HG02981 (cell line): Measurements from ENCODE around the gene APCDD1L.

Experiments used
- ATAC-seq: cut with Tn5 transposase; IDR thresholded peaks from one replicate; pipeline ENCODE4 v1.9.1; 2021; ENCODE audit warnings: mild to moderate bottlenecking, moderate library complexity; ENCODE audit not compliant: unreplicated experiment

Gene APCDD1L

DNA sequence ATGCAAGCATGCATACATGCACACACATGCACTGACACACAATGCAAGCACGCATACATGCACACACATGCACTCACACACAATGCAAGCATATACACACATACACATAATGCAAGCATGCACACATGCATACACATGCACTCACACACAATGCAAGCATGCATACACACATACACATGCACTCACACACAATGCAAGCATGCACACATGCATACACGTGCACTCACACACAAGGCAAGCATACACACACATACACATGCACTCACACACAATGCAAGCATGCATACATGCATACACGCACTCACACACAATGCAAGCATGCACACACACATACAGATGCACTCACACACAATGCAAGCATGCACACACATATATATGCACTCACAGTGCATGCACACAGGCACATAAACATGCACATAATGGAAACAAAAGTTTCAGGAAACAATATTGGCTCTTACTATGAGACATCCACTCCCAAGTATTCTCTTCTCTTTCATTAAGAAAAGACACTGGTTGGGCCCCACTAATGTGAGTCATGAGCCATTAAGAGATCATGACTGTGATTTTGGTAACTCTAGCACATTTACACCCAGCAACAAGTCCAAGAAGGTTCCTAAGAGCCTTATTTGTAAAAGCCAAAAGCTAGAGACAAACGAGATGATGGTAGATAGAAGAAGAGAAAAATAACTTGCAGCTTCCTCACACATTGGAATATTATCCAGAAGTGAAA is 22.2 kb downstream of the APCDD1L start:
- no peak for ATAC-seq

GRCh38 chr20:58492074-58492718 is 23.0 kb downstream of the APCDD1L start:
- ATAC-seq = no peak

GRCh38 chr20:58486207-58486606 is 29.0 kb downstream of the APCDD1L start:
- ATAC-seq = no peak

GRCh38 chr20:58485393-58485792 is 29.8 kb downstream of the APCDD1L start:
- no peak for ATAC-seq

DNA sequence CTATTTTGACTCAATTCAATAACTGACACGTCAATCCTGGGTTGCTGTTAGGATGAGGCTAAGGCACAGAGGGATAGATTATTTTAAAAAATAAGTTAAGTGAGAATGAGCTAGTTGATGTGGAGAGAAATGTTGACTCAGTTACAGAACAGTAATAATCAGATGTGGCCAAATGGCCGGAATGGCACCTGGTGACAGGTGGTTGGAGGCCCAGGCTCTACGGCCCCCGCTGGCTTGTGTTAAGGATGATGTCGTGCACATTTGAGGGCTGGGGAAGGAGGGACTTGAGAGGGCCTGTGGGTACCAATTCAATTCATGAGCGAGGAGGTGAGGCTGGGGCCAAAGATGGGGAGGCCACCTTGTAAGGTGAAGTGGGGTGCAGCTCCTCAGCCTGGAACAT is 31.7 kb downstream of the APCDD1L start:
- ATAC-seq = no peak

- ATAC-seq = no peak
These were observed 32.1 kb downstream of the APCDD1L start for GRCh38 chr20:58483051-58483450.

- ATAC-seq = no peak
These were observed 32.8 kb downstream of the APCDD1L start for GRCh38 chr20:58482416-58482815.

DNA sequence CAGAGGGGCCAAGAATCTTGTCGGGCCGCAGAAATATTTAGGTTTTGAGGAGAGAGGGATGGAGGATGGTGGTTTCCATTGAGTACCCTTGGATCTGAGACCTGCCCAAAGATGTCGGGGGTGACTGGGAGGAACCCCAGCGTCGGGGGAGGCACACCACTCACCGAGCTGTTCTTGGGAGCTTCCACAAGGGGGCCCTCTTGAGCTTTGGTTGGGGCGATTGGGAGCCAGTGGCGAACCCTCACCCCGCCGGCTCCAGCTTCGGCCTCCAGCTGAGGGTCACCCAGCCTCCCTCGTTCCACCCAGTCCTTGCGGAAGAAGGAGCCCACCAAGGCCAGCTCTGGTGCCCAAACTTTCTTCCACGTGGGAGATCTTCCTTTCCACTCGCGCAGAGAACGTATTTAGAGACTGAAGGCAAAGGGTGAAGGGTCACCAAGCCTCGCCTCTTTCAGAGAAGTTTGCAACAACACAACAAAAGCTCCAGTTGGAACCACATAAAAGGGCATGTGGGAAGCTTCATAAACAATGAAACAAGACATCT is 33.6 kb downstream of the APCDD1L start:
- no peak for ATAC-seq

DNA sequence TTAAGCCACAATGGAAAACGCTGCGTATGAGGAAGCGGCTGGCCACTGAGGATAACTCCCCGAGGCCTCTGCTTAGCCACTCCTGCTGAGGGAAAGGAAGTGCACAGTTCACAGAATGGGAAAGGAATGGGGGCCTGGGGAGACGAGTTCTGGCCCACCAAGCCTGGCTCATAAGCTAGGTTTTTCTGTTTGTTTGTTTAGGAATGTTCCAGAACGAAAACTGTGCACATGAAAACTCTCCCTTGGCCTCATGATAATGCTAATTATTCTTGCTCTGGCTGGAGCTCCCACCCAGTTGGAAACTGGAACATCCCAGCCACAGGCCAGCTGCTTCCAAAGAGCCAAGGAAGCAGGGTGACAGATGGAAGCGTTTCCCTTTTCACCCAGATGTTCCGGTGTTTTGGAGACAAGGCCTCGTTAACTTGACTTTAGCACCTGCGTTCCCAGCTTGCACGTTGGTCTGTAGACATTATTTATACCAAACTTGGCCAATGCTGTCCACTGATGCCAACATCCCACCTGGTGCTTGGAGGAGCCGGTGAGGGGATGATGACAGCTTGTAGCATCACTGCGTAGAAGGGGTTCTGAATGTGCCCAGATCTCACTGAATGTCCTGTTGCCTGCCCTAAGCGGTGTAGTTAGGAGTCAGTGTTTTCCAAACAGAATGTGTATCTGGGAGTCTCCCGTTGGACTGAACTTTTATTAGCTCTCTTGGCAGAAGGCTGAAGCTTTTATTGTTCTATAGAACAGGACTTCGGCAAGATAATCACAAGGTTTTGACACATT is 34.5 kb downstream of the APCDD1L start:
- ATAC-seq = no peak

GRCh38 chr20:58479726-58480440 is 35.3 kb downstream of the APCDD1L start:
- no peak for ATAC-seq

DNA sequence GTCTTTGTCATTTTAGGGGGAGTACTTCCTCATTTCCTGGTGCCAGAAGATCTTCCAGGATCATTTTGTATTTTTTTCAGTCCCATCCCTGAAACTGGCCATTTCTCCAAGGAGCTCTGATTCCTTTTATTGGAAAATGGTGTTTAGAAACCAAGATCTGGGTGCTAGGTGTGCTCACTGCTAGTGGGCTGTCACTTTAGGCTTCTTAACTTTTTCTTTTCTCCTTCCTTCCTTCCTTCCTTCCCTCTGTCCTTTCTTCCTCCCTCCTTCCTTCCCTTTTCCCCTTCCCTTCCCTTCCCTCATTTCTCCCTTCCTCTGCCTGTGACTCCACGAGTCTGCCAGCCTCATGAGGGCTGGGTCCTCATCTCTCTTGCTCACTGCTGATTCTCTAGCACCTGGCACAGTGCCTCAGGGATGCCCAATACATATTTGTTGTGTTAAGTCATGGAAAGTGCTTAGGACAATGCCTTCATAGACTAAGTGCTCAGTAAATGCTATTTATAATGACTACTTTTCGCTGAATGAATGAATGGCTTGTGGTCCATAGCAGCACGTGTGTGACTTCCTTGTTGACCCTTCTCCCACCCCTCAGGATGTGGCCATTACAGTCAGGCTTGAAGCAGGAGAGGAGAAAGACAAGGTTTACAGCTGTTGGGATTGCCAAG is 36.9 kb downstream of the APCDD1L start:
- ATAC-seq = no peak

DNA sequence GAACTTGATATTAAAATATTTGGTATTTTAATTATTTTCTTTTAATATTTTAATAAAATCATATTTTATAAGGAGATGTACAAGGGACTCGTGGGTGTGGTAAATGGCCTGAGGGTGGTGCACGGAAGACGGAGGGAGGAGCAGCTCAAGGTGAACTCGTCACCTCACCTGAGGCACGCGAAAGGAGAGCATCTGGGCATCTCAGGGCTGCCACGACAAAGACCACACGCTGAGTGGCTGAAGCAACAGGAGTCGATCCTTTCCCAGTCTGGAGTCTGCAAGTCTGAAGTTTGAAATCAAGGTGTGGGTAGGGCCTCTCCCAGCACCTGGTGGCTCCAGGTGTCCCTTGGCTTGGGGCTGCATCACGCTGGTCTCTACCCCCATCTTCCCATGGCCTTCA is 39.7 kb downstream of the APCDD1L start:
- ATAC-seq = no peak

GRCh38 chr20:58473453-58474425 is 41.5 kb downstream of the APCDD1L start:
- ATAC-seq = no peak

GRCh38 chr20:58472273-58473018 is 42.8 kb downstream of the APCDD1L start:
- ATAC-seq = no peak

GRCh38 chr20:58471193-58472164 is 43.7 kb downstream of the APCDD1L start:
- no peak for ATAC-seq

DNA sequence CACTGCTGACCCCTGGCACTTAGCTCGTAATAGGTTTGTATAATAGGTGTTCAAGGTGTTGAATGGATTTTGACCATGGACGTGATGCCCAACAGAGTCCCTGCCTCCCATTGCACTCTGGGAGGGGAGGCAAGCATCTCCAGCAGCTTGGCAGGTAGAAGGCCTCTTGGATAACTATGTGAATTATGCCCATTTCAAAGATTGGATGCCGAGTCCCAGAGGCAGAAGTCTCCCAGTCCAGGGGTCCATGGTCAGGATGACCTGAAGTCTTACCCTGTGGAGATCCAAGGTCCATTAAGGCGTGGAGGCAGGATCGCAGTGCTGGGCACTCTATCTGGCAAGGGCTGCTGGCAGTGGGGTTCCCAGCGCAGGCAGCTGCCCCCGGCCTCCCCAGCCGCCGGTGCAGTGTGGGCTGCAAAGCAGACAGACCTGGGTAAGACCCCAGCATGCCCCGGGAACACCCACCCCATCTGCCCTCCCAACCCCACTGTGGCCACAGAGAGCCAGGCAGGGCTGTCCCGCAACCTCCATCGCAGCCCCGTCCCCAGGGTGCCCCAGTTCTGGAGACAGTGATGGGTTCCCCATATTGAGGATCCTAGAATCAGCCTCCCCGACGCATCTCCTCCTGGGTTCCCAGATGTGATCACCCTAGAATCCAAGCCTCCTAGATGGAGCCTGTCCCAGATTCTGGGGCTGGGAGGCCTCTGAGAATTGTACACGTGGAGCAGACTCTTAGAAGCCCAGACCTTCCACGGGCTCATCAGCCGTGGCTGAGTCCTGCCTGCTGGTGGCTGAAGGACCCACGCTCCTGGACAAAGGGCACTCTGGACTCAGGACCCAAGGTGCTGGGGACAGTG is 44.6 kb downstream of the APCDD1L start:
- ATAC-seq = no peak
